ENCODE data around the gene DUSP12.

The DUSP12 gene

GRCh38 chr1:161731241-161731640, 18.3 kb upstream of the DUSP12 start:
- TF ChIP-seq CTCF (IDR thresholded peaks at IDR 0.05; ENCODE audit: insufficient read depth, low read length, missing control alignments): no peak
- DNase-seq (ENCODE audit: low read depth, low spot score): no peak
- CTCF ChIA-PET: interaction anchor here (1.0 to 1.5 kb wide), 2 partner anchors 15 to 27 kb away, joined by 3 read pairs; no protein-coding TSS in a partner anchor
- no peak overlapping the region for H3K4me3 ChIP-seq (ENCODE audit: low read depth, low read length)
- POLR2A ChIA-PET: no interaction called here

GRCh38 chr1:161731981-161732718, 17.4 kb upstream of the DUSP12 start:
- no peak for TF ChIP-seq CTCF (IDR thresholded peaks at IDR 0.05; ENCODE audit: insufficient read depth, low read length, missing control alignments)
- ChIA-PET CTCF (interaction anchor here (1.0 to 3.1 kb wide), 5 partner anchors 10 to 84 kb away, joined by 3 to 24 read pairs (median 3); partner anchors contain the start of gene DUSP12), POLR2A (no interaction called here)
- no peak overlapping the region for H3K4me3 ChIP-seq (ENCODE audit: low read depth, low read length)
- DNase-seq (ENCODE audit: low read depth, low spot score): no peak

- DNase-seq (ENCODE audit: low read depth, low spot score): peak; percentile 80
- ChIA-PET POLR2A (no interaction called here), CTCF (interaction anchor here (1.1 to 3.1 kb wide), 4 partner anchors 8 to 246 kb away, joined by 3 to 24 read pairs (median 6); no protein-coding TSS in a partner anchor)
- TF ChIP-seq CTCF (IDR thresholded peaks at IDR 0.05; ENCODE audit: insufficient read depth, low read length, missing control alignments): no peak
- H3K4me3 ChIP-seq (ENCODE audit: low read depth, low read length): no peak overlapping the region
These were observed 16.1 kb upstream of the DUSP12 start for GRCh38 chr1:161733526-161733925.

- ChIA-PET CTCF (interaction anchor here (1.3 to 9.1 kb wide), 6 partner anchors 9 to 246 kb away, joined by 3 to 144 read pairs (median 52); partner anchors contain the start of gene DUSP12), POLR2A (interaction anchor here (0.8 kb wide), 1 partner anchor 14 kb away, joined by 3 read pairs; the partner anchor contains the start of gene DUSP12)
- no peak for TF ChIP-seq CTCF (IDR thresholded peaks at IDR 0.05; ENCODE audit: insufficient read depth, low read length, missing control alignments)
These were observed 13.7 kb upstream of the DUSP12 start for GRCh38 chr1:161735837-161736236.

GRCh38 chr1:161736335-161736969, 13.1 kb upstream of the DUSP12 start:
- DNase-seq (ENCODE audit: low read depth, low spot score): no peak
- ChIA-PET CTCF (interaction anchor here (0.7 to 9.1 kb wide), 12 partner anchors 7 to 301 kb away, joined by 3 to 144 read pairs (median 4); partner anchors contain the start of gene DUSP12), POLR2A (no interaction called here)
- no peak overlapping the region for H3K4me3 ChIP-seq (ENCODE audit: low read depth, low read length)
- no peak for TF ChIP-seq CTCF (IDR thresholded peaks at IDR 0.05; ENCODE audit: insufficient read depth, low read length, missing control alignments)

More at GRCh38 chr1:161735837-161736236, 13.7 kb upstream of the DUSP12 start:
- DNase-seq (ENCODE audit: low read depth, low spot score): no peak
- no peak overlapping the region for H3K4me3 ChIP-seq (ENCODE audit: low read depth, low read length)

- CTCF ChIA-PET: interaction anchor here (0.9 to 9.1 kb wide), 18 partner anchors 8 to 300 kb away, joined by 3 to 144 read pairs (median 6); partner anchors contain the start of gene DUSP12
- DNase-seq (ENCODE audit: low read depth, low spot score): no peak
- TF ChIP-seq CTCF (IDR thresholded peaks at IDR 0.05; ENCODE audit: insufficient read depth, low read length, missing control alignments): no peak
- POLR2A ChIA-PET: interaction anchor here (1.4 kb wide), 1 partner anchor 11 kb away, joined by 5 read pairs; no protein-coding TSS in a partner anchor
- H3K4me3 ChIP-seq (ENCODE audit: low read depth, low read length): no peak overlapping the region
These were observed 12.0 kb upstream of the DUSP12 start for GRCh38 chr1:161737625-161738024.
